Stimulated activated naive CD4-positive, alpha-beta T cell (primary cell): ENCODE measurements around the gene PTCH2.
"Not testable (repeated sequence)": the region's sequence is repeated elsewhere in the genome, so short reads cannot be mapped to it uniquely, and the experiment has no call there.

Experiments used
- DNase-seq, 6 experiments: peaks; one replicate each; lab custom pipeline; 2025; lab: John Stamatoyannopoulos, UW

PTCH2 gene

DNA sequence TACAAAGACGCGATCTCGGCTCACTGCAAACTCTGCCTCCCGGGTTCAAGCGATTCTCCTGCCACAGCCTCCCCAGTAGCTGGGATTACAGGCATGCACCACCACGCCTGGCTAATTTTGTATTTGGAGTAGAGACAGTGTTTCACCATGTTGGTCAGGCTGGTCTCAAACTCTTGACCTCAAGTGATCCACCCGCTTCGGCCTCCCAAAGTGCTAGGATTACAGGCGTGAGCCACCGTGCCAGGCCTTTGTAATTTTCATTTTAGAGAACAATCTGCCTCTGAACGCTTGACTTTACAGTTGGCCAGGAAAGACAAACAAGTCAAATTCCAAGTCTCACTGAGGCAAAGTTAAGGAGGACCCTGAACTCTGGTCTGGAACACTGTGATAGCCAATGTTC lies 4.8 kb downstream of the PTCH2 start:
- DNase-seq: not testable (repeated sequence)

DNA sequence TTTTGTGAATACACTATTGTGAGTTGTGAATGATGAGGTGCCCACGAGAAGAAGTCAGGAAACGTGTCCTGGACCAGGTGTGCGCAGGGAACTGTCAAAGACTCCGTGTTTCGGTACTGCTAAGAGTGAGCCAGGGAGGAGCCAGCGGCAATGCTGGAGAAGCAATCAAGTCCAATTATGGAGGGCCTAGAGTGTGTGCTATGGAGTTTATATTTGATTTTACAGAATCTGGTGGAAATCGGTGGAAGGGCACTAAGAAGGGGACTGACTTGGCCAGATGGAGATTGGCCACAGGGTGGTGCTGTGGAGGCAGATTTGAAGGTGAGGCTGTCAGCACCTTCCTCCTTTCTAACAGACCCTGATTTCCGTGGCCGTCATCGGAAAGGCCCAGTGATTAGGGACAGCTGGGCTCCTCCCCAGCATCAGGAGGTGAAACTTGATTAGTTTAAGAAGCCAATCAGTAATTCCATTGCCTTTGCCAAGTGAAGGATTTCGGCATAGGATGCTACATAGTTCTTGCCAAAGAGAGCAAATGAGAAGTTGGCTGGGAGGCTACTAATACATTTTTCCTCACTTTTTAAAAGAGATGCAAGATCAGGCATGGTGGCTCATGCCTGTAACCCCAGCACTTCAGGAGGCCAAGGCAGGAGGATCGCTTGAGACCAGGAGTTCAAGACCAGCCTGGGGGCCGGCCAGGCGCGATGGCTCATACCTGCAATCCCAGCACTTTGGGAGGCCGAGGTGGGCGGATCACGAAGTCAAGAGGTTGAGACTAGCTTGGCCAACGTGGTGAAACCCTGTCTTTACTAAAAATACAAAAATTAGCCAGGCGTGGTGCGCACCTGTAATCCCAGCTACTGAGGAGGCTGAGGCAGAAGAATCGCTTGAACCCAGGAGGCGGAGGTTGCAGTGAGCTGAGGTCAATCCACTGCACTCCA lies 7.0 kb downstream of the PTCH2 start:
- peak; percentile 64 to 78 (median 74) for DNase-seq

DNA sequence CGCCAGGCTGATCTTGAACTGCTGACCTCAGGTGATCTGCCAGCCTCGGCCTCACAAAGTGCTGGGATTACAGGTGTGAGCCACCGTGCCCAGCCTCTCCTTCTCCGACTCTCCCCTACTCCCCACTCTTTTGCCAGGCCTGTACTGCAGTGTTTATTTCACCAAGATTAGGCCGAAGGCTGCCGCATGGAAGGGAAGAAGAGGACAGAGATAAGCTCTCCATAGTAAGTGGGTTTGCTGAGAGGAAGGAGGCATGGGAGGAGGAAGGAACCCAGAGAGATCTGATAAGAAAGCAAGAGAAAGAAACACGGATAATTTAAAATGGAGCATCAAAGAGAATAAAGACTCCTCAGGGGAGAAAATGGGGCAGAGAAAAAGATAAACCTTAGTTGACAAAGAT lies 8.7 kb downstream of the PTCH2 start:
- no peak for DNase-seq

DNA sequence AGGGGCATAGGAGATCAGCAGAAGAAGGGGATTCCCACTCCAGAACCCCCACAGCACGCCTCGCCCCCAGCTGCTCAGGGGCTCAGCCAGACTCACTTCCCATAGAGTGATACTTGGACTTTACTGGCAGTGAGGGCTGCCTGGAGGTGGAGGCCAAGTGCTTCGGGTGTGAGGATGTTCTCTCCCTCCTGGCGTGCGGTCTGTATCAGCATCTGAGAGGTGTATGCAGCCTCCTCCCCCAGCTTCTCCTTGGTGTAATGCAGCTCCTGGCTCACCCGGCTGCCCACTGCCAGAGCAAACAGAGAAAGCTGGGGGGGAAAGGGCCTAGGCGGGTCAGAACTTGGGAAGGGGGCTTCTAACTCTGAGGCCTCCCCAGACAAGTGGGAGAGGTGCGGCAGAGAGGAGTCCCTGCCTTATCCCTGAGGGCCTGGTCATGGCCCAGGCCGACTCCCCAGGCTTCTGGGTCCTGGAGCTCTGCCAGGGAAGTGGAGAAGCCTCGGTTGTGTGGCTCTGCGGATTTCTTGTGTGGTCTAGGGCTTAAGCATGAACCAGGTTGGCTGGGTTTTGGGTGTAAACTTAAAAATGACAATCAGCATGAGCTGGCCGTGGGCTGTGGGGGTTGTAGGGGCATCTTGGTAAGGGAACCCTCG lies 10.9 kb downstream of the PTCH2 start:
- DNase-seq: no peak

DNA sequence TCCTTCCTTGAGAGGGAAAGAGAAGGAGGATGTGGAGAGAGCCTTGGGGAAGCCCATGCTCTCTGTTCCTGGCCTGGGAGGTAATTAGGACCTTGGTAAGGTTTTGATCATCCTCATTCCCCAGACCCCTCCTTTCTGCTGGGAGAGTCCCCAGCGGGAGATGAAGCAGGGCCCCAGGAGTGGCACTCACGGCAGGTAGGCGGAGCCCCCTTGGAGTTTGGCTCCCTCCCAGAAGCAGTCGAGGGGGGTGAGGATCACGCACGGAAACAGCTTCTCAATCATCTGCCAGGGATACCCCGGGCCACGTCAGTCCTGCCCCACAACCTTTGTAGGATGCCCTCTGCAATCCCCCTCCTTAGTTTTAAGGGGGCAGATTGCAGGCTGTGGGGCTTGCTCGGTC lies 11.5 kb downstream of the PTCH2 start:
- DNase-seq: no peak

DNA sequence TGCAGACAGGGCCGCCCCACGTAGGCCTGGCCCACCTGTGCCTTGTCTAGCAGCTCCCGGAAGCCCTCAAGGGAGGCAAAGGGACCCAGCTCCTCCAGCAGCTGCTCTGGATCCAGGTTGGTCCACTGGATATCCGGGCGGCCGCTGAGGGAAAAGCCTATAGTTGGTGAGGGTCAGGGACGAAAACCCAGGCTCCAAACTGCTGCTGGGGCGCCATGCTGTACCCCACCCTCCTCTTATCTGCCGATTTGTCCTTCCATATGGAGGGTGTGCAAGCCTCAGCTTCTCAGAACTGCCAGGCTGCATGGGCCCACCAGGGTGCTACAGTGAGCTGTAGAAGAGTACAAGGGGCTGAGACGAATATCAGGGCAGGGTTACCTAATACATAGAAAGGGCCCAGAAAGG lies 12.2 kb downstream of the PTCH2 start:
- no peak for DNase-seq

DNA sequence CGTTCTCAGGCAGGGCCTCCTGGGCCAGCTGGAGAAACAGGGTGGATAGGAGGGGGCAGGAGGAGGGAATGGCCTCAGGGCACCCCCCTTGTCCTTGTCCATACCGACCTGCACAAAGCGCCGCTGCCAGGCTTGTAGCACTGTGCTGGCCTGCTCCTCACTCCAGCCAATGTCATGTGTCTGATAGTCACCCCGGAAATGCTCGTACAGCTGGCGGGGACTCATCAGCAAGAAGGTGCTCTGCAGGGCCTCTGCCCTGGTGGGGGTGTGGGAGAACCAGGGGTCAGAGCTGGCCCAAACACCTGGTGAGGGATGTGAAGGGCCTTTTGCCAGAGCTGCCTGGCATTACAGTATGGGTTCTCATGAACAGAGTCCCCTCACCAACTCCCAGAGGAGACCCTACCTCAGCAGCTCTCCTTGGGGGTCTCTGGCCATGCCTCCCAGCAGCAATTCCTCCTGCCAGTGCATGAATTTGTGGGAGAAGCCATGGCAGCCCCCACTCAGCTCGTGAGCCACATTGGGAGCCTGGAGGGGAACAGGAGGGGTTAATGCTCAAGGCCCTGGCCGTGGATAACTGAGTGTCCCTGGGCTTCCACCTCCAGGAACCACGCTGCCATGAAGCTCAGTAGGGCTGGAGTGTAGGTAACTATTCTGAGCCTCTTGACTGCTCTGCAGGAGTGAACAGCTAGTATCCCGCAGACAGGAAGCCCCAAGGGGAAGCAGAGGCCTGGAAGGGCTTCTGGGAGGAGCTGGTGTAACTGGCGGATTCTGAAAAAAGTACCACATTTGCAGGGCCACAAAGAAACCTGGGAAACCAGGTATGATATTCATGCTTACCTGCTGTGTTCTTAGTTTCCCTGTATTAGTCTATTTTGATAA lies 13.3 kb downstream of the PTCH2 start:
- no peak for DNase-seq

DNA sequence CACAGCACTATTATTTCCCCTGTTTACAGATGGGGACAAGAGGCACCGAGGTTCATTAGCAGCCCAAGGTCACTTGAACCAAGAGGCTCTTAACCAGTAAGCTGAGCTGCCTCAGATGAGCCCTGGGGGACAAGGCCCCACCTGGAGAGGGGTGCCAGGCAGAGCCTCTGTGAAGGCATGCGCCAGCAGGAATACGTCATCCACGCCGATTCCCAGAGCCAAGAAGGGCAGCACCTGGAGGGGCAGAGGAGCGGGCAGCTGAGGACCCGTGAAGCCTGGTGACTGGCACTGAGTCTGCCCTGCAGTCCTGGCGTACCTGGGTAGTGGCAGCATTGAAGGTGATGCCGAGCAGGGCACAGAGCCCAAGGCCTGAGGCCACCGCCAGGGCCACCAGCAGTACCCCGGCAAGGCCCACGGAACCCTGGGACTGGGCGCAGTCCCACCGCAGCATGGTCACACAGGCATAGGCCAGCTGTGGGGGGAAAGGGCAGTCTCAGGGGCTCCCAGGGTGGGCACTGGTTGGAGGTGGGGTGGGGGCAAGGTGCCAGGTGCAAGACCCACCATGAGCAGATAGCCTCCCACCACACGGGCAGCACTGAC lies 14.1 kb downstream of the PTCH2 start:
- DNase-seq: no peak

DNA sequence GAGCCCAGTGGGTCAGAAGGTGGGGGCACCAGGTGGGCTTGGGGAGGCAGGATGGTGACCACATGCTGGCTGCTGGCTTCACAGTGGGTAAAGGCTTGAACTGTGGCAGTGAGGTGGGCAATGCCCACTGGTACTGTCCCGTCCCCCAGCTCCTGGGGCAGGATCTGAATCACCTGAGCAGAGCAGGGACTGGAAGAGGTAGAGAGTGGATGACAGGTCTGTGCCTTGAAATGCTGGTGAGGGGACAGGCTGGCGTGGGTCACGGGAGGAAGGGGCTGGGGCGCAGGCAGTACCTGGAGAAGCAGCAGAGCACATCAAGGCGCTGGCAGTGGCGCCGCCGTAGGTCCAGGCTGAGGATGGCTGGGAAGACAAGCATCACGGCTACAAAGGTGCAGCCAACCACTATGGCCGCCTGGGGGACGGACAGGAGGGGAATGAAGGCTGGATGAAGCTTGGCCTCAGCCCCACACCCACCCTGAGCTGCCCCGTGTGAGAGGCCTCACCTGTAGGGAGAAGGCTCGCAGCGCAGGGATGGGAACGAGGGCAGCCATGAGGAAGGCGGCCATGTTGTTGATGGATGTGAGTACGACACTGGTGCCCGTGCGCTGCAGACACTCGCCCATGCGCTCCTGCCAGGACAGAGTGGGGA lies 14.9 kb downstream of the PTCH2 start:
- no peak for DNase-seq

DNA sequence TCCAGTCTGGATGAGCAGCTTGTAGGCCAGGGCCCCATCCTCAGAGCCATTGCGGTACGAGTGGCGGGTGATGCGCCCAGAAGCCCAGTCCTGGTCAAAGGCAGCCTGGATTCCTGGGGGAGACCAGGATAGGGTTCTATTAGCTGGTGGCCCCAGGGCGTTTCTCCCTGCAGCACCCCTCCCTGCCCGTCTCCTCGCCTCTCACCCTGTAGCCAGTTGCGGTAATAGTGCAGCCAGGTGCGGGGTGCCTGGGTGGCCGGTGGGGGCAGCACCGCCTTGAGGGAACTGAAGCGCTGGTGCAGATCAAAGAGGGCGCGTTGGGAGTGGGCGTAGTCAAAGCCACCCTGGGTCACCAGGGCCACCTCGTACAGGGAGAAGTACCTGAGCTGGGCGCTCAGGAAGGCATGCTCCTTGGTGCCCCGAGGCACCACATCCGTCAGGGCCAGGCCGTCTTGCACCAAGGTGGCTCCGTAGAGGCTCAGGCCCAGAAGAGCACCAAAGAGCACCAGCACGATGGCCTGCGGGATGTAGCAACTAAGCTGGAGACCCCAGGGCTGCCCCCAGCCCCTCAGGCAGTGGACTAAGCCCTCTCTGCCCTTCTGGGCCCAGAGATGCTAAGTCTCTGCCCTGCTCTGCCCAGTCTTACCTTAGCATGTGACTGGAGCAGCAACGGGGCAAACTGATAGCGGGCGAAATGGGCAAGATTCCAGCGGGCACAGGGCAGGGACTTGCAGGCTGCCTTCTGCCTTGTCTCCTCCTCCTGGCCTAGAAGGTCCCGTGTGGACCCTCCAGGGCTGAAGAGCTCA lies 15.7 kb downstream of the PTCH2 start:
- no peak for DNase-seq

DNA sequence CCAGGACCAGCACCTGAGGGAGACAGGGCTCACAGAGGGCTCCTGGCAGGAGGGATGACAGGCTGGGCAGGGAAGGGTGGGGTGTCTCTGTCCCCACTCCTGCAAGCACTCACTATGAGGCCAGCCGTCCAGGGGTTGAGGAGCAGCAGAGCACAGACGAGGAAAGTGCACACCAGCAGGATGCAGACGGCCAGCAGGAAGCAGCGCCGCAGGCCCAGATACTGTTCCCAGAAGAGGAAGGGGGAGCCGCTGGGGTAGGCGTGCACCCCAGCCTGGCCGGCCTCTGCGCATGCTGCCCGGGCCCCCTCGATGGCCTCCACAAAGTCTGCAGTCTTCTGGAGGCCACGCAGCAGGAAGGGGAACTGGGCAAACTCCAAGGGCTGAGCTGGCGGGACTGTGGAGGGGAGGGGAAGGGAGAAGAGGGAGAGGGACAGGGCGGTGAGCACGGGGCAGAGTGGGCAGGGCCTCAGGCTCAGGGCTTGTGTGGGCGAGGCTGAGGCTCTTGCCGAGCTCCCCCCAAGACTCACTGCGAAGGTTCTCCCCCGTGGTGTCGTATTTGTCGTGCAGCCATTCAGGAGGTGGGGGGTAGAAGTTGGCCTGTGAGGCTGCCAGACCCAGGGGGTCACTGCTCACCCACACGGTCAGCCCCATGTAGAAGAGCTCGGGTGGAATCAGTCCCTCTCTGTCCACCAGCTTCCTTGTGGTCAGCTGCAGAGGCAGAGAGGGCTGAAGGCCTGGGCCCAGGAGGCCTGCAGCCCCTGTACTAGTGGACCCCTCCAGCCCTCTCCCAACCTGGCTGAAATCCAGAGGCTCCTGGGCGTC lies 16.5 kb downstream of the PTCH2 start:
- DNase-seq: no peak

DNA sequence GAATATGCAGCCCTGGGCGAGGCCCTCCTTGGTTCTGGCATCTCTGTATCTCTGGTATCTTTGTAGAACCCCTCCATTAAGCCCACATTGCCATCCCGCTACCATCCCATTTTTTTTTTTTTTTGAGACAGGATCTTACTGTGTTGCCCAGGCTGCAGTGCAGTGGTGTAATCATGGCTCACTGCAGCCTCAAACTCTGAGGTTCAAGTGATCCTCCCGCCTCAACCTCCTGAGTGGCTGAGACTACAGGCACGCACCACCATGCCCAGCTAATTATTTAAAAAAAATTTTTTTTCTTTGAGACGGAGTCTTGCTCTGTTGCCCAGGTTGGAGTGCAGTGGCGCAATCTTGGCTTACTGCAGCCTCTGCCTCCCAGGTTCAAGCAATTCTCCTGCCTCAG lies 18.7 kb downstream of the PTCH2 start:
- not testable (repeated sequence) for DNase-seq

DNA sequence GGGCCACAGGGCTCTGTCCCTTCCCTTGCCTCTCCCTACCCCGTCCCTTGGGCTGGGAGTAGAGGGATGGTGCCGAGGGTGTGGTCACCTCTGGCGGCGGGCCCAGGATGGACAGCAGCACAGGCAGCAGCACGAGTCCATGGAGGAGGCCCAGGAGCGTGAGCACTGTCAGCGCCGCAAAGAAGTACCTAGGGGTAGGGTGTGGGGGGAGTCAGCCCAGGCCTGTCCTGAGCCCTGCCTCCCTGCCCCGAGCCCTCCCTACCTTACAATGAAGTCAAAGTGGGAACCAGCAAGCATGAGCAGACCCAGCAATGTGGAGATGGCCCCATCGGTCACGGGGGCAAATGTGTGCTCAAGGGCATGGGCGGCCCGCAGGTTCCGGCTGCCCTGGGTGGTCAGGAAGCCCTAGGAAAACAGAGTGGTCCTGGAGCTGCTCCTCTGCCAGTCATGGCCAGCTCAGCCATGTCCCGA lies 20.0 kb downstream of the PTCH2 start:
- no peak for DNase-seq

DNA sequence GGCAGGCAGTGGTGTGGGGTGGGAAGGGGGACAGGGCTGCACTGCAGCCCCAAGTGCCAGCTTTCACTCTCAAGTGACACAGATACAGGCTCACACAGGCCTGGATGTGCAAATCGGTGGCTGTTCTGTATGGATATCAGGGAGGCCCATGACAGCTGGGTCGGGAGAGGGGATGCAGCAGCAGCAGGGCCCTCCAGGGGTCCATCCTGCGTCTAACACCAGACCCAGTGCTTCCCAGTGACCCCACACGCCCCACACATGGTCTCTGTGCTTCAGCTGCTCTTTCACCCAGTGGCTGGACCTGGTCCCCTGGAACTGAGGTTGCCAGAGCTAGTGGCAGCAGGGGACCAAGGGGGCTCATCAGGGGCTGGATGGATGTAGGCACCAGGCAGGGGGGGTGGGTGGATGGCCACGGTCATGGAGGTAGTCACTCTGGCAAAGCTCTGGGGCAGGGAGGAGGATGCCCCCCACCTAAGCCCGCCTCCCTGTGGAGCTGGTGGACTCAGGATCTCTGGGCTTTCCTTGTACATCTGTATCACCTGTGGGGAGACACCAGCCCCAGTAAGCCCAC lies 20.8 kb downstream of the PTCH2 start:
- no peak for DNase-seq

DNA sequence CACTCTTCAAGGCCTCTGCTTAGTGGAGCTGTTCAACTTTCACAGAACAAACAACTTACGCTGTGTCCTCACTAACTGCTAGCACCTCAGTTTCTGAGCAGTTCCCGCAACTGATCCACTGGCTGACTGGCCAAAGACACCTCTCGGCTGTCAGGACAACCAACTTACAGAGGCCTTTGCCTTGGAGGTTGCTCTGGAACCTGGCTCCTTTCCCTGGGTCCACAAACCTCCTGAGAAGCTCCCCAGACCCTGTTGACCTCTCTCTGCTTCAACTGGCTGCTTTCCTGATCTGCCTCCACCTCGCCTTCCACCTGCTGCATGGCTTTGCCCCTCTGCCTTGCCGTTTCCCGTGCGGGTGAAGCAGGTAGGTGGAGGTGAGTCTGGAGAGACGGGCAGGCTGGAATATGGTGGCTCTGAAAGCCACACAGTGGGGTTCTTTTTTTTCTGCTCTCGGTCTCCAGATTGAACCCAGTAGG lies 21.8 kb downstream of the PTCH2 start:
- DNase-seq: no peak

DNA sequence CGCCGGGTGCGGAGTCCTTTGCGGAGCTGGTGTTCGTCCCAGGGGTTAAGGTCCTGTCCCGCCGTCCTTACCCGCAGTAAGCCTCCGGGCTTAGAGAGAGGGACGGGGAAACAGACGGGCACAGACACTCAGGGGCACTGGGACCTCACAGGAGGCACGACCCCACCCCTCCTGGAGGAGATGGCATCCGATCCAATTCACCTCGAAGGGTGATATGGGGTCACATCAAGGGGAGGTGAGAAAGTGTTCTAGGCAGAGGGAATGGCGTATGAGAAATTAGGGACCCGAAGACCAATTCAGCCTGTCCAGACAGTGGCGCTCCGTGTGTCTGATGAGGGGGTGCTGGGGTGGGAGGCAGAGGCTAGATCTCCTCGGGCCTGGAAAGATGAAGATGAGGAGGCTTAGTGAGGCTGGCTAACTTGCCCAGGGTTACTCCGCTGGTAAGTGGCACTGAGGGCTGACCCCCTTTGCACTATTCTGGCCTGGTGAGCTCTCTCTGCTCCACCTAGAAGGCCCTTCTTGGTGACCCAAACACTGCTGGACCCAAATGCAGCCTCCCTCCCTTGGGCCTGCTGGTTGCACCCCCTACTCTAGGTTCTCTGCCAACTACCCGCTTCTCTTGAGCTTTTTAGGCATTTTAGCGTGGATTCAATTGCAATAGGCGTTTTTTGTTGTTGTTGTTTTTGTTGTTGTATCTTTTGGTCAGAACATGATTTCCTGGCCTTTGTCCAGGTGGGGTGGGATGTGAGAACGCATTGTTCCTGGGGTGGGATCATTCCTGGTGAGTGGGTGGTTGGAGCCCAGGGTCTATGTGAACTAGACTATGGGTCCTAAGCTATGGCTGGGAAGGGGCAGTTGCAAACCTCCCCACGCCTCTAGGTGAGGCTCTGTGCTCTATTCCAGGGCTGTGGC lies 22.5 kb downstream of the PTCH2 start:
- DNase-seq: no peak

DNA sequence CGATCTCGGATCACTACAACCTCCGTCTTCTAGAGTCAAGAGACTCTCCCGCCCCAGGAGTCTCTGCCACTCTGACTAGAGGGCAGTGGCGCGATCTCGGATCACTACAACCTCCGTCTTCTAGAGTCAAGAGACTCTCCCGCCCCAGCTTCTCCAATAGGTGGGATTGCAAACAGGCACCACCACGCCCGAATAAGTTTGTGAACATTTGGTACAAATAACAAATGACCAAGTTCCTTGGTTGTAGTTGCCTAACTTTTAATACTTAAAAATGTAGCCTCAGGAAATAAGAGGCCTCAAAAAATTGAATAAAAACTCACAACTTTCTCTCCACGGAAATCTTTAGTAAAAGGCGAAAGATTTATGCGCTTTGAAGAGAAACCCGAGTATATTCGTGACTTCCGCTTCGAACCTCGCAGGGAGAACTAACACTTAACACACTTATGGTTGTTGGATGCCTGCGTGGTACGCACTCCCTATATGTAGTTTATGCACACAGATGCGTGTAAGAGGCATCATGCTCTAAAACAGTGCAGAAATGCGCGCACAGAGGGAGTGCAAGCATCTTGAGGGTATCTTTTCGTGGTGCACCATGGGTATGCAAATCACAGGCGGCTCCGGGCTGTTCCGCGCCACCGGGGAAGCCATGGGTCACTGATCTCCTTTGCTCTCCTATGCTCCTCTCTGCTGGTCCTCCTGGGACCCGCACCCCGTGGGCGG lies 23.3 kb downstream of the PTCH2 start:
- peak; percentile 65 to 99 (median 84) for DNase-seq
